GM23338 (cell line): ENCODE results near the gene ITIH5. TPM values are rescaled to one million over a fixed set of nuclear protein-coding genes. Genes with fewer than 3 reads are reported as not detected.

Source experiments
- ATAC-seq: fragments of 200-7000 bp; cut with Tn5 transposase; 3 replicates; pipeline ENCODE4 v1.9.1; 2020
- DNase-seq: peaks from one replicate; pipeline ENCODE4 v3.0.0-alpha.2; 2015; ENCODE audit warnings: low spot score
- H2AFZ ChIP-seq: fragments of 200-600 bp; sonication (generic); 2 replicates; pipeline ENCODE4 v1.8.0; 2016; ENCODE audit warnings: antibody characterized with exemption, mild to moderate bottlenecking, moderate library complexity
- H3F3A ChIP-seq: fragments of 200-600 bp; sonication (generic); replicated peaks from 2 replicates; pipeline ENCODE4 v1.8.0; 2017; ENCODE audit warnings: antibody characterized with exemption, mixed run types, low read depth
- H3K27ac ChIP-seq: fragments of 200-600 bp; sonication (generic); 2 replicates; pipeline ENCODE4 v1.6.1; 2016; ENCODE audit warnings: low read depth
- H3K27me3 ChIP-seq: fragments of 200-600 bp; sonication (generic); 2 replicates; pipeline ENCODE4 v1.8.0; 2016; ENCODE audit warnings: mild to moderate bottlenecking, mixed run types, moderate library complexity; ENCODE audit not compliant: insufficient read depth
- H3K36me3 ChIP-seq: fragments of 200-600 bp; sonication (generic); 2 replicates; pipeline ENCODE4 v1.8.0; 2016; ENCODE audit warnings: mild to moderate bottlenecking; ENCODE audit not compliant: insufficient read depth
- H3K4me1 ChIP-seq: fragments of 200-600 bp; sonication (generic); 2 replicates; pipeline ENCODE4 v1.8.0; 2016; ENCODE audit warnings: mild to moderate bottlenecking, moderate library complexity; ENCODE audit not compliant: insufficient read depth
- H3K4me2 ChIP-seq: fragments of 200-600 bp; sonication (generic); 2 replicates; pipeline ENCODE4 v1.7.1; 2017; ENCODE audit warnings: mixed run types
- H3K4me3 ChIP-seq: fragments of 200-600 bp; sonication (generic); 2 replicates; pipeline ENCODE4 v1.6.1; 2016; ENCODE audit warnings: mixed run types
- H3K79me2 ChIP-seq: fragments of 200-600 bp; sonication (generic); replicated peaks from 2 replicates; pipeline ENCODE4 v1.8.0; 2017; ENCODE audit warnings: mild to moderate bottlenecking; ENCODE audit not compliant: insufficient read depth
- H3K9me2 ChIP-seq: fragments of 200-600 bp; sonication (generic); 2 replicates; pipeline ENCODE4 v1.8.0; 2017; ENCODE audit not compliant: insufficient read depth
- H4K20me1 ChIP-seq: fragments of 200-600 bp; sonication (generic); replicated peaks from 2 replicates; pipeline ENCODE4 v1.8.0; 2017; ENCODE audit warnings: mild to moderate bottlenecking; ENCODE audit not compliant: insufficient read depth
- H3K27ac Mint-ChIP-seq: 2 replicates; pipeline ENCODE4 v1.8.0; 2020; ENCODE audit warnings: inconsistent platforms, mild to moderate bottlenecking, moderate library complexity, mixed read lengths
- H3K27me3 Mint-ChIP-seq: 3 replicates; pipeline ENCODE4 v1.8.0; 2022; ENCODE audit warnings: low read depth, mild to moderate bottlenecking, moderate library complexity, mixed read lengths, inconsistent platforms; ENCODE audit not compliant: insufficient read depth, poor library complexity
- H3K36me3 Mint-ChIP-seq: 3 replicates; pipeline ENCODE4 v1.8.0; 2021; ENCODE audit warnings: low read depth, mild to moderate bottlenecking, inconsistent platforms, moderate library complexity, mixed read lengths
- H3K4me1 Mint-ChIP-seq: 3 replicates; pipeline ENCODE4 v1.8.0; 2020; ENCODE audit warnings: mild to moderate bottlenecking, inconsistent platforms, mixed read lengths
- H3K4me3 Mint-ChIP-seq: 3 replicates; pipeline ENCODE4 v1.8.0; 2021; ENCODE audit warnings: moderate library complexity, mild to moderate bottlenecking, inconsistent platforms, mixed read lengths
- H3K9me3 Mint-ChIP-seq: 3 replicates; pipeline ENCODE4 v1.8.0; 2020; ENCODE audit warnings: moderate library complexity, mild to moderate bottlenecking, inconsistent platforms, mixed read lengths
- CREB1 ChIP-seq: fragments of 250-450 bp; sonication (Bioruptor Pico); IDR thresholded peaks from 2 replicates; pipeline ENCODE4 v1.5.0; 2020; ENCODE audit warnings: low read depth, mild to moderate bottlenecking, moderate library complexity
- EZH2 ChIP-seq: fragments of 200-600 bp; sonication (generic); IDR thresholded peaks from one replicate; pipeline ENCODE4 v1.8.0; 2017; ENCODE audit warnings: antibody characterized with exemption, mild to moderate bottlenecking, low read depth; ENCODE audit not compliant: unreplicated experiment
- EZH2phosphoT487 ChIP-seq: fragments of 200-600 bp; sonication (generic); IDR thresholded peaks from one replicate; pipeline ENCODE4 v1.8.1; 2018; ENCODE audit warnings: antibody characterized with exemption; ENCODE audit not compliant: unreplicated experiment
- JUNB ChIP-seq: IDR thresholded peaks from one replicate; pipeline ENCODE4 v1.6.1; 2016; ENCODE audit warnings: antibody characterized with exemption; ENCODE audit not compliant: unreplicated experiment
- NANOG ChIP-seq: IDR thresholded peaks from 2 replicates; pipeline ENCODE4 v1.6.1; 2016; ENCODE audit warnings: antibody characterized with exemption, borderline replicate concordance
- REST ChIP-seq: IDR thresholded peaks from one replicate; pipeline ENCODE4 v1.6.1; 2018; ENCODE audit warnings: antibody characterized with exemption; ENCODE audit not compliant: unreplicated experiment
- STAT1 ChIP-seq: IDR thresholded peaks from one replicate; pipeline ENCODE4 v1.6.1; 2016; ENCODE audit warnings: antibody characterized with exemption; ENCODE audit not compliant: unreplicated experiment
- ZNF114 ChIP-seq: fragments of 250-450 bp; sonication (Bioruptor Pico); IDR thresholded peaks from 2 replicates; pipeline ENCODE4 v1.5.0; 2020; ENCODE audit warnings: mild to moderate bottlenecking, moderate library complexity
- ZNF331 ChIP-seq: fragments of 250-450 bp; sonication (Bioruptor Pico); IDR thresholded peaks from 2 replicates; pipeline ENCODE4 v1.5.0; 2020; ENCODE audit warnings: low read depth, mild to moderate bottlenecking, moderate library complexity
- polyA plus RNA-seq: library from polyadenylated mRNA; unstranded; fragments of >200 nt; fragmentation: Nextera tagmentation; extraction: Ambion mirVana; gene quantifications from 2 replicates; pipeline ENCODE4 v1.2.1, GENCODE V29; 2016
- total RNA-seq: library from RNA; depleted of rRNA; stranded (reverse); fragments of >200 nt; shearing (Covaris generic); gene quantifications from 2 replicates; pipeline ENCODE4 v1.2.3, GENCODE V29; 2014
- TF ChIP-seq, protein P1 (sequence below): fragments of 250-450 bp; sonication (Bioruptor Pico); IDR thresholded peaks from 2 replicates; pipeline ENCODE4 v1.5.0; 2020; ENCODE audit warnings: mild to moderate bottlenecking, moderate library complexity
- TF ChIP-seq, protein P2 (sequence below), 2 experiments: fragments of 200-600 bp in 1 of 2; sonication (generic) in 1 of 2; conservative IDR thresholded peaks; 2 replicates each; pipeline versions ENCODE4 v1.5.1 to v1.6.1; 2016 to 2017; ENCODE audit warnings: antibody characterized with exemption in 2 of 2, low read depth in 2 of 2, mild to moderate bottlenecking in 2 of 2, moderate library complexity in 1 of 2

ITIH5 gene
- total and polyA plus RNA-seq, 2 experiments from 2014 or later: 0.99 to 2.2 TPM

DNA sequence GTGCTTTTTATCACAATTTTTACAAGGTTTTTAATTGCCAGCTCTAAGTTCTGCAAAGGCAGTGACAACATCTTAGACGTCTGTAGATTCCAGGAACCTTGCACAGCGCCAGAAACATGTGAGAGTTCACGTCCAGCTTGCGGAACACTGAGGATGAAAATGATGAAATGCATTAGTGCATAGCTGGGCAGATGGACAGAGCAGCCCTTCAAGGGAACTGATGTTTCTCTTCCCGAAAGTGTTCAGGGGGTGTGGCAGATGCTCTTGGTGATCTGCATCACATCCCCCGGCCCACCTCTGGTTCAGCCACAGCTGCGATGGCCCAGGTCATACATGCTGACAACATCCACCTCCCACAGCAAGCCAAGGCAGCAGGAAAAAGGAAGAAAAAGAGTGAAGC lies 40.9 kb downstream of the ITIH5 start (continued):
- no peak for TF ChIP-seq REST
- no peak for TF ChIP-seq CREB1
- TF ChIP-seq EZH2: no peak
- TF ChIP-seq STAT1: no peak
- TF ChIP-seq NANOG: no peak
- no peak for TF ChIP-seq ZNF331 (CRISPR knock-in tag)
- no peak for TF ChIP-seq JUNB
- TF ChIP-seq EZH2phosphoT487: no peak

GRCh38 chr10:7625009-7625408 lies 41.8 kb downstream of the ITIH5 start:
- Histone ChIP-seq H3K4me2 (no peak overlapping the region), H3K4me3 (no peak overlapping the region), H3K27me3 (no peaks in the 10 kb centered on the region), H3K4me1 (no peaks in the 10 kb centered on the region), H3K36me3 (no peaks in the 10 kb centered on the region), H3K27ac (no peak overlapping the region), H4K20me1 (no peaks in the 10 kb centered on the region), H3K9me2 (no peaks in the 10 kb centered on the region), H2AFZ (no peak overlapping the region), H3F3A (peaks cover 20% of the 10 kb centered on the region), H3K79me2 (no peaks in the 10 kb centered on the region)
- ATAC-seq (no peak), DNase-seq (no peak)
- peaks cover 5% of the 10 kb centered on the region; the same call in 1 of the 3 replicates for H3K36me3 Mint-ChIP-seq
- peaks cover 6% of the 10 kb centered on the region; the same call in 2 of the 3 replicates for H3K4me1 Mint-ChIP-seq
- peaks cover 8% of the 10 kb centered on the region for H3K27me3 Mint-ChIP-seq
- no peak for TF ChIP-seq JUNB
- no peak for TF ChIP-seq ZNF114 (CRISPR knock-in tag)
- TF ChIP-seq, protein P1, sequence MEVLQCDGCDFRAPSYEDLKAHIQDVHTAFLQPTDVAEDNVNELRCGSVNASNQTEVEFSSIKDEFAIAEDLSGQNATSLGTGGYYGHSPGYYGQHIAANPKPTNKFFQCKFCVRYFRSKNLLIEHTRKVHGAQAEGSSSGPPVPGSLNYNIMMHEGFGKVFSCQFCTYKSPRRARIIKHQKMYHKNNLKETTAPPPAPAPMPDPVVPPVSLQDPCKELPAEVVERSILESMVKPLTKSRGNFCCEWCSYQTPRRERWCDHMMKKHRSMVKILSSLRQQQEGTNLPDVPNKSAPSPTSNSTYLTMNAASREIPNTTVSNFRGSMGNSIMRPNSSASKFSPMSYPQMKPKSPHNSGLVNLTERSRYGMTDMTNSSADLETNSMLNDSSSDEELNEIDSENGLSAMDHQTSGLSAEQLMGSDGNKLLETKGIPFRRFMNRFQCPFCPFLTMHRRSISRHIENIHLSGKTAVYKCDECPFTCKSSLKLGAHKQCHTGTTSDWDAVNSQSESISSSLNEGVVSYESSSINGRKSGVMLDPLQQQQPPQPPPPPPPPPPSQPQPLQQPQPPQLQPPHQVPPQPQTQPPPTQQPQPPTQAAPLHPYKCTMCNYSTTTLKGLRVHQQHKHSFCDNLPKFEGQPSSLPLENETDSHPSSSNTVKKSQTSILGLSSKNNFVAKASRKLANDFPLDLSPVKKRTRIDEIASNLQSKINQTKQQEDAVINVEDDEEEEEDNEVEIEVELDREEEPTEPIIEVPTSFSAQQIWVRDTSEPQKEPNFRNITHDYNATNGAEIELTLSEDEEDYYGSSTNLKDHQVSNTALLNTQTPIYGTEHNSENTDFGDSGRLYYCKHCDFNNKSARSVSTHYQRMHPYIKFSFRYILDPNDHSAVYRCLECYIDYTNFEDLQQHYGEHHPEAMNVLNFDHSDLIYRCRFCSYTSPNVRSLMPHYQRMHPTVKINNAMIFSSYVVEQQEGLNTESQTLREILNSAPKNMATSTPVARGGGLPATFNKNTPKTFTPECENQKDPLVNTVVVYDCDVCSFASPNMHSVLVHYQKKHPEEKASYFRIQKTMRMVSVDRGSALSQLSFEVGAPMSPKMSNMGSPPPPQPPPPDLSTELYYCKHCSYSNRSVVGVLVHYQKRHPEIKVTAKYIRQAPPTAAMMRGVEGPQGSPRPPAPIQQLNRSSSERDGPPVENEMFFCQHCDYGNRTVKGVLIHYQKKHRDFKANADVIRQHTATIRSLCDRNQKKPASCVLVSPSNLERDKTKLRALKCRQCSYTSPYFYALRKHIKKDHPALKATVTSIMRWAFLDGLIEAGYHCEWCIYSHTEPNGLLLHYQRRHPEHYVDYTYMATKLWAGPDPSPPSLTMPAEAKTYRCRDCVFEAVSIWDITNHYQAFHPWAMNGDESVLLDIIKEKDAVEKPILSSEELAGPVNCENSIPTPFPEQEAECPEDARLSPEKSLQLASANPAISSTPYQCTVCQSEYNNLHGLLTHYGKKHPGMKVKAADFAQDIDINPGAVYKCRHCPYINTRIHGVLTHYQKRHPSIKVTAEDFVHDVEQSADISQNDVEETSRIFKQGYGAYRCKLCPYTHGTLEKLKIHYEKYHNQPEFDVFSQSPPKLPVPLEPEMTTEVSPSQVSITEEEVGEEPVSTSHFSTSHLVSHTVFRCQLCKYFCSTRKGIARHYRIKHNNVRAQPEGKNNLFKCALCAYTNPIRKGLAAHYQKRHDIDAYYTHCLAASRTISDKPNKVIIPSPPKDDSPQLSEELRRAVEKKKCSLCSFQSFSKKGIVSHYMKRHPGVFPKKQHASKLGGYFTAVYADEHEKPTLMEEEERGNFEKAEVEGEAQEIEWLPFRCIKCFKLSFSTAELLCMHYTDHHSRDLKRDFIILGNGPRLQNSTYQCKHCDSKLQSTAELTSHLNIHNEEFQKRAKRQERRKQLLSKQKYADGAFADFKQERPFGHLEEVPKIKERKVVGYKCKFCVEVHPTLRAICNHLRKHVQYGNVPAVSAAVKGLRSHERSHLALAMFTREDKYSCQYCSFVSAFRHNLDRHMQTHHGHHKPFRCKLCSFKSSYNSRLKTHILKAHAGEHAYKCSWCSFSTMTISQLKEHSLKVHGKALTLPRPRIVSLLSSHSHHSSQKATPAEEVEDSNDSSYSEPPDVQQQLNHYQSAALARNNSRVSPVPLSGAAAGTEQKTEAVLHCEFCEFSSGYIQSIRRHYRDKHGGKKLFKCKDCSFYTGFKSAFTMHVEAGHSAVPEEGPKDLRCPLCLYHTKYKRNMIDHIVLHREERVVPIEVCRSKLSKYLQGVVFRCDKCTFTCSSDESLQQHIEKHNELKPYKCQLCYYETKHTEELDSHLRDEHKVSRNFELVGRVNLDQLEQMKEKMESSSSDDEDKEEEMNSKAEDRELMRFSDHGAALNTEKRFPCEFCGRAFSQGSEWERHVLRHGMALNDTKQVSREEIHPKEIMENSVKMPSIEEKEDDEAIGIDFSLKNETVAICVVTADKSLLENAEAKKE (CRISPR knock-in tag): no peak
- TF ChIP-seq EZH2phosphoT487: no peak
- no peak for TF ChIP-seq CREB1
- no peak for TF ChIP-seq STAT1
- no peak for TF ChIP-seq NANOG
- TF ChIP-seq, protein P2, sequence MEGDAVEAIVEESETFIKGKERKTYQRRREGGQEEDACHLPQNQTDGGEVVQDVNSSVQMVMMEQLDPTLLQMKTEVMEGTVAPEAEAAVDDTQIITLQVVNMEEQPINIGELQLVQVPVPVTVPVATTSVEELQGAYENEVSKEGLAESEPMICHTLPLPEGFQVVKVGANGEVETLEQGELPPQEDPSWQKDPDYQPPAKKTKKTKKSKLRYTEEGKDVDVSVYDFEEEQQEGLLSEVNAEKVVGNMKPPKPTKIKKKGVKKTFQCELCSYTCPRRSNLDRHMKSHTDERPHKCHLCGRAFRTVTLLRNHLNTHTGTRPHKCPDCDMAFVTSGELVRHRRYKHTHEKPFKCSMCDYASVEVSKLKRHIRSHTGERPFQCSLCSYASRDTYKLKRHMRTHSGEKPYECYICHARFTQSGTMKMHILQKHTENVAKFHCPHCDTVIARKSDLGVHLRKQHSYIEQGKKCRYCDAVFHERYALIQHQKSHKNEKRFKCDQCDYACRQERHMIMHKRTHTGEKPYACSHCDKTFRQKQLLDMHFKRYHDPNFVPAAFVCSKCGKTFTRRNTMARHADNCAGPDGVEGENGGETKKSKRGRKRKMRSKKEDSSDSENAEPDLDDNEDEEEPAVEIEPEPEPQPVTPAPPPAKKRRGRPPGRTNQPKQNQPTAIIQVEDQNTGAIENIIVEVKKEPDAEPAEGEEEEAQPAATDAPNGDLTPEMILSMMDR (conservative IDR thresholded peaks at IDR 0.05; ENCODE audit: low read depth in 2 of 2): no peak
- no peak overlapping the region for H3K4me3 Mint-ChIP-seq
- H3K27ac Mint-ChIP-seq: no peak overlapping the region
- H3K9me3 Mint-ChIP-seq: peaks cover 17% of the 10 kb centered on the region
